HCT116 (cell line): ENCODE measurements around the gene FGD3. TPM values are rescaled to one million over a fixed set of nuclear protein-coding genes. Genes with fewer than 3 reads are reported as not detected.

Experiments
- ATAC-seq: fragments of 200-7000 bp; cut with Tn5 transposase; 2 replicates; pipeline ENCODE4 v1.9.1; 2020; ENCODE audit warnings: mild to moderate bottlenecking, moderate library complexity
- BruUV-seq: library from RNA; stranded (reverse); fragments of 400-500 nt; replicated peaks from 2 replicates; lab custom pipeline; 2021; lab: Mats Ljungman, UMichigan
- CTCF ChIA-PET: fragments of 300-600 bp; sonication (Branson Sonifier 250); formaldehyde crosslinking; loops from one replicate; lab custom pipeline; 2021; ENCODE audit warnings: antibody characterized with exemption; lab: Charles Lee
- POLR2A ChIA-PET: fragments of 300-600, 350-600 bp; sonication (Branson Sonifier 250); formaldehyde crosslinking; loops from one replicate; lab custom pipeline; 2021; ENCODE audit warnings: antibody characterized with exemption; lab: Charles Lee
- RAD21 ChIA-PET, 2 experiments: fragments of 300-600 bp; sonication (Branson Sonifier 250); formaldehyde crosslinking; loops; one replicate each; lab custom pipeline; 2023; ENCODE audit warnings: low total read pairs in 2 of 2; ENCODE audit not compliant: uncharacterized antibody in 2 of 2, unreplicated experiment in 2 of 2, low non-redundant PET in 1 of 2; lab: Charles Lee
- DNase-seq: peaks from one replicate; pipeline ENCODE4 v3.0.0-alpha.2; 2010; ENCODE audit warnings: low read depth, low spot score
- H2AFZ ChIP-seq: fragments of 200-600 bp; shearing (Covaris generic), sonication (generic); 2 replicates; pipeline ENCODE4 v1.6.1; 2017; ENCODE audit warnings: low read depth, mixed run types, mixed read lengths, antibody characterized with exemption, low read length; ENCODE audit not compliant: poor library complexity, severe bottlenecking
- H3K27ac ChIP-seq: 2 replicates; pipeline ENCODE4 v1.5.1; 2012; ENCODE audit warnings: low read depth, low read length
- H3K27me3 ChIP-seq: fragments of 200-600 bp; sonication (generic); 2 replicates; pipeline ENCODE4 v1.6.1; 2016; ENCODE audit warnings: mixed run types, low read length, mixed read lengths; ENCODE audit not compliant: insufficient read depth
- H3K36me3 ChIP-seq, 2 experiments: fragments of 200-500 bp in 1 of 2; fragments of 200-600 bp in 1 of 2; sonication (Bioruptor generic) in 1 of 2; sonication (generic) in 1 of 2; 2 replicates each; pipeline versions ENCODE4 v1.5.1 to v1.6.1; 2014 to 2016; ENCODE audit warnings: low read length in 2 of 2, inconsistent platforms in 1 of 2, mixed read lengths in 1 of 2, mixed run types in 1 of 2; ENCODE audit not compliant: insufficient read depth in 2 of 2, control insufficient read depth in 1 of 2
- H3K4me1 ChIP-seq, 2 experiments: fragments of 200-600 bp in 1 of 2; sonication (generic) in 1 of 2; 2 replicates each; pipeline versions ENCODE4 v1.5.1 to v1.6.1; 2012 to 2017; ENCODE audit warnings: low read length in 2 of 2, inconsistent platforms in 1 of 2, mild to moderate bottlenecking in 1 of 2, mixed read lengths in 1 of 2, mixed run types in 1 of 2, moderate library complexity in 1 of 2; ENCODE audit not compliant: insufficient read depth in 2 of 2, control insufficient read depth in 1 of 2
- H3K4me2 ChIP-seq: fragments of 200-600 bp; sonication (generic); 2 replicates; pipeline ENCODE4 v1.6.1; 2017; ENCODE audit warnings: mixed run types, low read length, mixed read lengths
- H3K4me3 ChIP-seq, 2 experiments: fragments of 200-600 bp in 1 of 2; sonication (generic) in 1 of 2; replicated peaks in 1 of 2; 2 replicates each; pipeline ENCODE4 v1.5.1; 2011 to 2016; ENCODE audit warnings: low read length in 2 of 2, control low read depth in 1 of 2, low read depth in 1 of 2, mild to moderate bottlenecking in 1 of 2, mixed read lengths in 1 of 2, mixed run types in 1 of 2
- H3K79me2 ChIP-seq: fragments of 200-600 bp; sonication (generic); 2 replicates; pipeline ENCODE4 v1.6.1; 2017; ENCODE audit warnings: mild to moderate bottlenecking, mixed run types, low read length, moderate library complexity, mixed read lengths; ENCODE audit not compliant: insufficient read depth
- H3K9ac ChIP-seq: fragments of 200-600 bp; sonication (generic); 2 replicates; pipeline ENCODE4 v1.6.1; 2016; ENCODE audit warnings: low read length, mixed read lengths
- H3K9me2 ChIP-seq: fragments of 200-600 bp; sonication (generic), shearing (Covaris generic); 2 replicates; pipeline ENCODE4 v1.6.1; 2017; ENCODE audit warnings: mixed run types, mild to moderate bottlenecking, moderate library complexity; ENCODE audit not compliant: insufficient read depth
- H3K9me3 ChIP-seq, 2 experiments: fragments of 200-500 bp in 1 of 2; fragments of 200-600 bp in 1 of 2; sonication (Bioruptor generic) in 1 of 2; sonication (generic) in 1 of 2; 2 replicates each; pipeline ENCODE4 v1.6.1; 2014 to 2017; ENCODE audit warnings: low read length in 2 of 2, mixed read lengths in 2 of 2, inconsistent platforms in 1 of 2, low read depth in 1 of 2, mild to moderate bottlenecking in 1 of 2, mixed run types in 1 of 2, moderate library complexity in 1 of 2; ENCODE audit not compliant: control insufficient read depth in 1 of 2, insufficient read depth in 1 of 2
- H4K20me1 ChIP-seq: fragments of 200-600 bp; sonication (generic), shearing (Covaris generic); 2 replicates; pipeline ENCODE4 v1.6.1; 2017; ENCODE audit warnings: mixed run types, mild to moderate bottlenecking, moderate library complexity; ENCODE audit not compliant: insufficient read depth
- CBX3 ChIP-seq: IDR thresholded peaks from 2 replicates; pipeline ENCODE4 v1.6.1; 2012; ENCODE audit warnings: low read depth
- EGR1 ChIP-seq: IDR thresholded peaks from 2 replicates; pipeline ENCODE4 v1.6.1; 2012; ENCODE audit warnings: low read depth
- EZH2 ChIP-seq: fragments of 200-600 bp; sonication (generic); IDR thresholded peaks from 2 replicates; pipeline ENCODE4 v1.6.1; 2017; ENCODE audit warnings: antibody characterized with exemption, mixed run types
- POLR2AphosphoS5 ChIP-seq: IDR thresholded peaks from 2 replicates; pipeline ENCODE4 v1.6.1; 2011; ENCODE audit warnings: mild to moderate bottlenecking, low read depth, low read length, moderate library complexity
- SIN3A ChIP-seq: IDR thresholded peaks from 2 replicates; pipeline ENCODE4 v1.6.1; 2012; ENCODE audit warnings: low read depth
- SRF ChIP-seq: IDR thresholded peaks from 2 replicates; pipeline ENCODE4 v1.6.1; 2012; ENCODE audit warnings: low read depth
- TCF7L2 ChIP-seq: IDR thresholded peaks from 2 replicates; pipeline ENCODE4 v1.7.0; 2011; ENCODE audit warnings: borderline replicate concordance, inconsistent platforms; ENCODE audit not compliant: insufficient read depth, insufficient read length; ENCODE audit errors: extremely low read depth
- YY1 ChIP-seq: IDR thresholded peaks from 2 replicates; pipeline ENCODE4 v1.6.1; 2011; ENCODE audit warnings: low read length, low read depth, moderate library complexity, mild to moderate bottlenecking; ENCODE audit not compliant: insufficient replicate concordance; ENCODE audit errors: extremely low read depth
- intact Hi-C: fragments of 100-400 bp; cut with micrococcal nuclease; formaldehyde crosslinking; loops from 2 replicates; pipeline ENCODE4 v1.10.0; 2022
- total RNA-seq: library from RNA; stranded (reverse); gene quantifications from one replicate; pipeline ENCODE4 v1.2.1, GENCODE V29; 2021; ENCODE audit not compliant: unreplicated experiment
- TF ChIP-seq, protein P1 (sequence below): IDR thresholded peaks from 2 replicates; pipeline ENCODE4 v1.6.1; 2012

Gene FGD3
- total RNA-seq, 1 experiment from 2014 or later = 3.3 TPM

GRCh38 chr9:93040409-93040808 is 93.1 kb downstream of the FGD3 start:
- H3K9me2 ChIP-seq = no peaks in the 10 kb centered on the region
- ATAC-seq = no peak
- no peaks in the 10 kb centered on the region for H4K20me1 ChIP-seq

GRCh38 chr9:93041108-93041802 is 93.9 kb downstream of the FGD3 start:
- no TSS peak for BruUV-seq
- no peaks in the 10 kb centered on the region for H3K9me2 ChIP-seq
- ATAC-seq = peak; percentile 90
- intact Hi-C loops = no loop called here
- H3K36me3 ChIP-seq = no peaks in the 10 kb centered on the region
- no peaks in the 10 kb centered on the region for H3K27me3 ChIP-seq
- H2AFZ ChIP-seq = no peak overlapping the region
- POLR2A ChIA-PET = no interaction called here
- CTCF ChIA-PET = no interaction called here
- RAD21 ChIA-PET = no interaction called here
- H4K20me1 ChIP-seq = no peaks in the 10 kb centered on the region
- H3K27ac ChIP-seq = no peak overlapping the region
- no peaks in the 10 kb centered on the region for H3K9me3 ChIP-seq
- no peak overlapping the region for H3K9ac ChIP-seq
- H3K4me1 ChIP-seq = peaks cover 0 to 5% of the 10 kb centered on the region in 2 experiments; a peak in 1 of 4 replicates
- peak; percentile 44 for DNase-seq
- no peak overlapping the region for H3K4me2 ChIP-seq
- no peak for TF ChIP-seq SIN3A
- TF ChIP-seq EZH2 = no peak
- TF ChIP-seq POLR2AphosphoS5 = no peak
- peak; percentile 89 for TF ChIP-seq YY1
- TF ChIP-seq, all 23 proteins: peak for 1
- H3K79me2 ChIP-seq = no peaks in the 10 kb centered on the region
- no peak overlapping the region for H3K4me3 ChIP-seq

More at GRCh38 chr9:93040409-93040808, 93.1 kb downstream of the FGD3 start:
- DNase-seq = no peak
- ChIA-PET RAD21 (no interaction called here), CTCF (no interaction called here), POLR2A (no interaction called here)
- Histone ChIP-seq H3K9ac (no peak overlapping the region), H3K27me3 (no peaks in the 10 kb centered on the region), H3K27ac (no peak overlapping the region), H3K9me3 (no peaks in the 10 kb centered on the region), H3K4me1 (peaks cover 0 to 5% of the 10 kb centered on the region in 2 experiments; a peak in 1 of 4 replicates), H3K4me2 (no peak overlapping the region), H3K36me3 (no peaks in the 10 kb centered on the region), H3K79me2 (no peaks in the 10 kb centered on the region), H2AFZ (no peak overlapping the region), H3K4me3 (no peak overlapping the region)
- intact Hi-C loops = no loop called here
- BruUV-seq = no TSS peak
- TF ChIP-seq EGR1 (no peak), SRF (no peak), CBX3 (no peak), TCF7L2 (no peak)
- TF ChIP-seq, protein P1, sequence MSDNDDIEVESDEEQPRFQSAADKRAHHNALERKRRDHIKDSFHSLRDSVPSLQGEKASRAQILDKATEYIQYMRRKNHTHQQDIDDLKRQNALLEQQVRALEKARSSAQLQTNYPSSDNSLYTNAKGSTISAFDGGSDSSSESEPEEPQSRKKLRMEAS = no peak
